ENCODE results near the gene GPS1. TPM values are rescaled to one million over a fixed set of nuclear protein-coding genes. Genes with fewer than 3 reads are reported as not detected.

The GPS1 gene
- total RNA-seq, 1 donor: 93.7 TPM

DNA sequence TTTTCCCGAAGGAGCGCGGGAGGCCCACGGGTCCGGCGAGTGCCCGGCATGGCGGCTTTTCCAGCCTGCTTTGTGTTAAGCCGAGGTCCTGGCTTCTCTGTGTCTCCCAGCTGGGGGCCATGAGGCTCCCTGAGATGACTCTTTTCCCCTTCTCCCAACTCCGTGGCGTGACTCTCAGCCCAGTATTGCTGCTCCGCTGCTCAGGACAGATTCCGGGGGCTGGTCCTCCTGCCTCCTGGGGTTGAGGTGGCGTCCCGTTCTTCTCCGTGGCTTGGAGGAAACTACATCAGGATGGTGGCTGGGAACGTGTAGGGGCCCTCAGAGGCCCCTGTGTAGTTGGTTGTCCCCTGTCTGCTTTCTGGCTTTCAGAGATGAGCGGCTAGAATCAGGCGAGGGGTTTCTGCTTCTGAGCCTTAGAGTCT, 951 bp downstream of the GPS1 start:
- Histone ChIP-seq H3K4me3 (ENCODE audit: insufficient read depth, low read length) (peak overlapping the region; percentile 91), H3K4me1 (ENCODE audit: insufficient read depth, low read length) (peaks cover 12% of the 10 kb centered on the region), H2AFZ (ENCODE audit: low read length) (no peak overlapping the region), H3K4me2 (ENCODE audit: insufficient read depth, low read length) (peak overlapping the region; percentile 81), H4K20me1 (ENCODE audit: insufficient read depth, low read length) (peaks cover 4% of the 10 kb centered on the region), H3K9me3 (ENCODE audit: low read depth, low read length) (no peaks in the 10 kb centered on the region), H3K27ac (ENCODE audit: low read depth, low read length) (peak overlapping the region; percentile 37), H3K27me3 (ENCODE audit: insufficient read depth, low read length) (no peaks in the 10 kb centered on the region), H3K36me3 (ENCODE audit: insufficient read depth, low read length) (peaks cover 41% of the 10 kb centered on the region), H3K79me2 (ENCODE audit: insufficient read depth, low read length) (peaks cover 46% of the 10 kb centered on the region)
- TF ChIP-seq, protein P1, sequence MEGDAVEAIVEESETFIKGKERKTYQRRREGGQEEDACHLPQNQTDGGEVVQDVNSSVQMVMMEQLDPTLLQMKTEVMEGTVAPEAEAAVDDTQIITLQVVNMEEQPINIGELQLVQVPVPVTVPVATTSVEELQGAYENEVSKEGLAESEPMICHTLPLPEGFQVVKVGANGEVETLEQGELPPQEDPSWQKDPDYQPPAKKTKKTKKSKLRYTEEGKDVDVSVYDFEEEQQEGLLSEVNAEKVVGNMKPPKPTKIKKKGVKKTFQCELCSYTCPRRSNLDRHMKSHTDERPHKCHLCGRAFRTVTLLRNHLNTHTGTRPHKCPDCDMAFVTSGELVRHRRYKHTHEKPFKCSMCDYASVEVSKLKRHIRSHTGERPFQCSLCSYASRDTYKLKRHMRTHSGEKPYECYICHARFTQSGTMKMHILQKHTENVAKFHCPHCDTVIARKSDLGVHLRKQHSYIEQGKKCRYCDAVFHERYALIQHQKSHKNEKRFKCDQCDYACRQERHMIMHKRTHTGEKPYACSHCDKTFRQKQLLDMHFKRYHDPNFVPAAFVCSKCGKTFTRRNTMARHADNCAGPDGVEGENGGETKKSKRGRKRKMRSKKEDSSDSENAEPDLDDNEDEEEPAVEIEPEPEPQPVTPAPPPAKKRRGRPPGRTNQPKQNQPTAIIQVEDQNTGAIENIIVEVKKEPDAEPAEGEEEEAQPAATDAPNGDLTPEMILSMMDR (IDR thresholded peaks at IDR 0.05; ENCODE audit: extremely low read depth, low read depth, low read length): no peak
- DNase-seq (ENCODE audit: insufficient read length, low spot score, missing footprints): peak; percentile 97

DNA sequence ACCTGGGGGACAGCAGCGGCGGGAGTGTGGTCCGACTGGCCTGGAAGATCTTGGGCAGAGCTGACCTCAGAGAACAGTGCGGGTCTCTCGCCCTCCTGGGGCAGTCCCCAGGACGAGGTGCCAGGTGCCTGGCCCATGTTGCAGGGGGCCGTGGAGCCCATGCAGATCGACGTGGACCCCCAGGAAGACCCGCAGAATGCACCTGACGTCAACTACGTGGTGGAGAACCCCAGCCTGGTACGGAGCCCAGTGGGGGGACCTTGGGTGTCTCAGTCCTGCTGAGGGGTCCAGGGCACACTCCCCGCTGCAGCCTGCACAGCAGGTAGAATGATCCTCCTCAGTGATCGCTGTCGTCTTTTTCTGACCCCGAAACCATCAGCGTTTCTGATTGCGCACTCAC, 1.4 kb downstream of the GPS1 start:
- H3K36me3 ChIP-seq (ENCODE audit: insufficient read depth, low read length): peaks cover 36% of the 10 kb centered on the region
- peak; percentile 58 for DNase-seq (ENCODE audit: insufficient read length, low spot score, missing footprints)
- H3K4me2 ChIP-seq (ENCODE audit: insufficient read depth, low read length): peak overlapping the region; percentile 81
- H3K9me3 ChIP-seq (ENCODE audit: low read depth, low read length): no peaks in the 10 kb centered on the region
- peaks cover 12% of the 10 kb centered on the region for H3K4me1 ChIP-seq (ENCODE audit: insufficient read depth, low read length)
- no peak overlapping the region for H3K27ac ChIP-seq (ENCODE audit: low read depth, low read length)
- TF ChIP-seq, protein P1 (IDR thresholded peaks at IDR 0.05; ENCODE audit: extremely low read depth, low read depth, low read length): no peak
- H4K20me1 ChIP-seq (ENCODE audit: insufficient read depth, low read length): peaks cover 4% of the 10 kb centered on the region
- peak overlapping the region; percentile 91 for H3K4me3 ChIP-seq (ENCODE audit: insufficient read depth, low read length)
- no peaks in the 10 kb centered on the region for H3K27me3 ChIP-seq (ENCODE audit: insufficient read depth, low read length)
- H3K79me2 ChIP-seq (ENCODE audit: insufficient read depth, low read length): peaks cover 46% of the 10 kb centered on the region
- no peak overlapping the region for H2AFZ ChIP-seq (ENCODE audit: low read length)

DNA sequence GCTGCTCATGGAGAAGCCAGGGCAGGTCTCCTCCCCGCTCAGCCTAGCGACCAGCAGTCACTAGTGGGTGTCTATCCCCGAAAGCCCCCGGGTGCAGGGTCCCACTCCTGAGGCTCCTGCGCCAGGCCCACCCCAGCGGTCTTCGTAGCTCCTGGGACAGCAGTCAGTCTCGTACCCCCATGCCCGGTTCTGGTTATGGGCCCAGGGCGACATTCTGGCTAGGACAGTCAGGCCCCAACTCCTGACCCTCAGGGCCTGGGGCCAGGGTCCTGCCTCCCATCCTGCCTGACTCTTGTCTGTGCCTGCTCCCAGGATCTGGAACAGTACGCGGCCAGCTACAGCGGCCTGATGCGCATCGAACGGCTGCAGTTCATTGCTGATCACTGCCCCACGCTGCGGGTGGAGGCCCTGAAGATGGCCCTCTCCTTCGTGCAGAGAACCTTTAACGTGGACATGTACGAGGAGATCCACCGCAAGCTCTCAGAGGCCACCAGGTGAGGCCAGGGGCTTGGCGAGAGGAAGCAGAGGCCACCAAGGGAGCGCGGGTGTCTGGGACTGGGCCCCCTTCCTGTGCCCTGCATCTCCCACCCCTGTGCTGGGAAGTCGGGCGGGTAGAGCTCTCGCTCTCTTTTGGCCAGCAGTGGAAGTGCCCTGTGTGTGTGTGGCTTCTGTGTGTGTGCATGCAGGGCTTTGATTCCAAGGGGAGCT, 2.0 kb downstream of the GPS1 start:
- DNase-seq (ENCODE audit: insufficient read length, low spot score, missing footprints): peak; percentile 86
- Histone ChIP-seq H3K27me3 (ENCODE audit: insufficient read depth, low read length) (no peaks in the 10 kb centered on the region), H3K4me2 (ENCODE audit: insufficient read depth, low read length) (peak overlapping the region; percentile 81), H3K4me1 (ENCODE audit: insufficient read depth, low read length) (peaks cover 12% of the 10 kb centered on the region), H3K27ac (ENCODE audit: low read depth, low read length) (no peak overlapping the region), H3K79me2 (ENCODE audit: insufficient read depth, low read length) (peaks cover 46% of the 10 kb centered on the region), H3K4me3 (ENCODE audit: insufficient read depth, low read length) (no peak overlapping the region), H2AFZ (ENCODE audit: low read length) (no peak overlapping the region), H3K36me3 (ENCODE audit: insufficient read depth, low read length) (peaks cover 32% of the 10 kb centered on the region), H4K20me1 (ENCODE audit: insufficient read depth, low read length) (peaks cover 4% of the 10 kb centered on the region), H3K9me3 (ENCODE audit: low read depth, low read length) (no peaks in the 10 kb centered on the region)
- TF ChIP-seq, protein P1 (IDR thresholded peaks at IDR 0.05; ENCODE audit: extremely low read depth, low read depth, low read length): no peak

DNA sequence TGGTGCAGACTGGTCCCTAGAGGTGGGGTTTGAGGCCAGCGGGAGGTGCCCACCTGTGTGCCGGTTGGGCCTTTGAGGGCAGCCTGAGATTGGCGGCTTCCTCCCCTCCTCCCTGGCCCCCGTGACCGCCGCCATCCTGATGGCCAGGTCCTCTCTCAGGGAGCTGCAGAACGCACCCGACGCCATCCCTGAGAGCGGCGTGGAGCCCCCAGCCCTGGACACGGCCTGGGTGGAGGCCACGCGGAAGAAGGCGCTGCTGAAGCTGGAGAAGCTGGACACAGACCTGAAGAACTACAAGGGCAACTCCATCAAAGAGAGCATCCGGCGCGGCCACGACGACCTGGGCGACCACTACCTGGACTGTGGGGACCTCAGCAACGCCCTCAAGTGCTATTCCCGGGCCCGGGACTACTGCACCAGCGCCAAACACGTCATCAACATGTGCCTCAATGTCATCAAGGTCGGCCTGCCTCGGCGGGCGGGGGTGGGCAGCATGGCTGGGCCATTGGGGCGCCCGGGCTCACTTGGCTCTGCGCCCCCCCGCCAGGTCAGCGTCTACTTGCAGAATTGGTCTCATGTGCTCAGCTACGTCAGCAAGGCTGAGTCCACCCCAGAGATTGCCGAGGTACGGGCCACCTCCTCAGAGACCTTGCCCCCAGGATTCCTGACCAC, 2.8 kb downstream of the GPS1 start:
- peaks cover 12% of the 10 kb centered on the region for H3K4me1 ChIP-seq (ENCODE audit: insufficient read depth, low read length)
- no peak overlapping the region for H3K27ac ChIP-seq (ENCODE audit: low read depth, low read length)
- TF ChIP-seq, protein P1 (IDR thresholded peaks at IDR 0.05; ENCODE audit: extremely low read depth, low read depth, low read length): no peak
- no peaks in the 10 kb centered on the region for H3K27me3 ChIP-seq (ENCODE audit: insufficient read depth, low read length)
- H3K36me3 ChIP-seq (ENCODE audit: insufficient read depth, low read length): peaks cover 32% of the 10 kb centered on the region
- no peak overlapping the region for H2AFZ ChIP-seq (ENCODE audit: low read length)
- peak; percentile 78 for DNase-seq (ENCODE audit: insufficient read length, low spot score, missing footprints)
- no peaks in the 10 kb centered on the region for H3K9me3 ChIP-seq (ENCODE audit: low read depth, low read length)
- H4K20me1 ChIP-seq (ENCODE audit: insufficient read depth, low read length): peaks cover 4% of the 10 kb centered on the region
- H3K4me2 ChIP-seq (ENCODE audit: insufficient read depth, low read length): no peak overlapping the region
- peaks cover 44% of the 10 kb centered on the region for H3K79me2 ChIP-seq (ENCODE audit: insufficient read depth, low read length)
- H3K4me3 ChIP-seq (ENCODE audit: insufficient read depth, low read length): no peak overlapping the region

Data from osteoblast (primary cell).